Suprapubic skin (tissue), 4 donors: ENCODE data around the gene WDR91. TPM values are rescaled to one million over a fixed set of nuclear protein-coding genes. Genes with fewer than 3 reads are reported as not detected.
"Not testable (repeated sequence)": the region's sequence is repeated elsewhere in the genome, so short reads cannot be mapped to it uniquely, and the experiment has no call there.

Experiments
- DNase-seq, 2 donors: peaks; one replicate each; pipeline ENCODE4 v3.0.0-alpha.2; 2019; ENCODE audit warnings: low spot score in 2 of 2
- H3K27ac ChIP-seq: fragments of 200-600 bp; sonication (generic); one replicate; pipeline ENCODE4 v1.5.1; 2019
- H3K27me3 ChIP-seq: fragments of 200-600 bp; sonication (generic); one replicate; pipeline ENCODE4 v1.5.1; 2019
- H3K36me3 ChIP-seq: fragments of 200-600 bp; sonication (generic); one replicate; pipeline ENCODE4 v1.5.1; 2019
- H3K4me1 ChIP-seq: fragments of 200-600 bp; sonication (generic); one replicate; pipeline ENCODE4 v1.5.1; 2019
- H3K4me3 ChIP-seq: fragments of 200-600 bp; sonication (generic); one replicate; pipeline ENCODE4 v1.5.1; 2019; ENCODE audit warnings: mild to moderate bottlenecking
- H3K9me3 ChIP-seq: fragments of 200-600 bp; sonication (generic); one replicate; pipeline ENCODE4 v1.5.1; 2019
- EP300 ChIP-seq: sonication (generic); formaldehyde crosslinking; IDR thresholded peaks from one replicate; pipeline ENCODE4 v1.6.1; 2017; ENCODE audit warnings: antibody characterized with exemption
- POLR2A ChIP-seq, 2 donors: fragments of 450-650 bp; IDR thresholded peaks; one replicate each; pipeline ENCODE4 v1.6.1; 2017; ENCODE audit warnings: antibody characterized with exemption in 2 of 2, mild to moderate bottlenecking in 2 of 2, moderate library complexity in 2 of 2
- POLR2AphosphoS5 ChIP-seq, 3 donors: sonication (generic); formaldehyde crosslinking; IDR thresholded peaks; one replicate each; pipeline ENCODE4 v1.6.1; 2017; ENCODE audit warnings: antibody characterized with exemption in 3 of 3
- WGBS: methylation state at CpG from one replicate; pipeline ENCODE4 v1.1.5; 2018; 5-methylcytosine and 5-hydroxymethylcytosine counted together
- total RNA-seq, 4 donors: library from RNA; depleted of rRNA; stranded (reverse); fragments of >200 nt; gene quantifications; one replicate each; pipeline ENCODE4 v1.1.0, GENCODE V29; 2016
- TF ChIP-seq, protein P1 (sequence below), 2 donors: fragments of 200-600 bp in 1 of 2; fragments of 450-650 bp in 1 of 2; sonication (generic) in 1 of 2; IDR thresholded peaks; one replicate each; pipeline ENCODE4 v1.5.1; 2016 to 2019; ENCODE audit warnings: antibody characterized with exemption in 2 of 2, mild to moderate bottlenecking in 1 of 2, moderate library complexity in 1 of 2

The WDR91 gene
- total RNA-seq, 4 donors from 2014 or later, result 18.1 to 38.9 (median 29.4) TPM

GRCh38 chr7:135238112-135238744 lies 26.9 kb upstream of the WDR91 start:
- no peak for DNase-seq
- H3K9me3 ChIP-seq, result no peaks in the 10 kb centered on the region
- H3K27ac ChIP-seq, result no peak overlapping the region
- TF ChIP-seq POLR2A (IDR thresholded peaks at IDR 0.05) (no peak), POLR2AphosphoS5 (IDR thresholded peaks at IDR 0.05) (no peak), EP300 (no peak)
- TF ChIP-seq, protein P1, sequence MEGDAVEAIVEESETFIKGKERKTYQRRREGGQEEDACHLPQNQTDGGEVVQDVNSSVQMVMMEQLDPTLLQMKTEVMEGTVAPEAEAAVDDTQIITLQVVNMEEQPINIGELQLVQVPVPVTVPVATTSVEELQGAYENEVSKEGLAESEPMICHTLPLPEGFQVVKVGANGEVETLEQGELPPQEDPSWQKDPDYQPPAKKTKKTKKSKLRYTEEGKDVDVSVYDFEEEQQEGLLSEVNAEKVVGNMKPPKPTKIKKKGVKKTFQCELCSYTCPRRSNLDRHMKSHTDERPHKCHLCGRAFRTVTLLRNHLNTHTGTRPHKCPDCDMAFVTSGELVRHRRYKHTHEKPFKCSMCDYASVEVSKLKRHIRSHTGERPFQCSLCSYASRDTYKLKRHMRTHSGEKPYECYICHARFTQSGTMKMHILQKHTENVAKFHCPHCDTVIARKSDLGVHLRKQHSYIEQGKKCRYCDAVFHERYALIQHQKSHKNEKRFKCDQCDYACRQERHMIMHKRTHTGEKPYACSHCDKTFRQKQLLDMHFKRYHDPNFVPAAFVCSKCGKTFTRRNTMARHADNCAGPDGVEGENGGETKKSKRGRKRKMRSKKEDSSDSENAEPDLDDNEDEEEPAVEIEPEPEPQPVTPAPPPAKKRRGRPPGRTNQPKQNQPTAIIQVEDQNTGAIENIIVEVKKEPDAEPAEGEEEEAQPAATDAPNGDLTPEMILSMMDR (IDR thresholded peaks at IDR 0.05), result no peak
- H3K27me3 ChIP-seq, result no peaks in the 10 kb centered on the region
- 84% methylated on average over 10 of the region's 11 CpGs for WGBS
- H3K4me3 ChIP-seq, result no peak overlapping the region
- H3K36me3 ChIP-seq, result no peaks in the 10 kb centered on the region
- no peaks in the 10 kb centered on the region for H3K4me1 ChIP-seq

GRCh38 chr7:135236727-135237126 lies 25.4 kb upstream of the WDR91 start:
- DNase-seq, result no peak
- no peak for TF ChIP-seq POLR2A (IDR thresholded peaks at IDR 0.05)

GRCh38 chr7:135235841-135236240 lies 24.5 kb upstream of the WDR91 start:
- 94% methylated on average over 5 of the region's 5 CpGs for WGBS

More at GRCh38 chr7:135236727-135237126, 25.4 kb upstream of the WDR91 start:
- Histone ChIP-seq H3K27me3 (no peaks in the 10 kb centered on the region), H3K9me3 (no peaks in the 10 kb centered on the region), H3K4me3 (no peak overlapping the region), H3K36me3 (no peaks in the 10 kb centered on the region), H3K4me1 (no peaks in the 10 kb centered on the region), H3K27ac (no peak overlapping the region)
- 73% methylated on average over 2 of the region's 2 CpGs for WGBS

GRCh38 chr7:135234727-135235126 lies 23.4 kb upstream of the WDR91 start:
- Histone ChIP-seq H3K4me1 (no peaks in the 10 kb centered on the region), H3K36me3 (no peaks in the 10 kb centered on the region), H3K9me3 (no peaks in the 10 kb centered on the region), H3K27me3 (no peaks in the 10 kb centered on the region), H3K27ac (no peak overlapping the region), H3K4me3 (no peak overlapping the region)
- no peak for TF ChIP-seq EP300
- no peak for TF ChIP-seq POLR2A (IDR thresholded peaks at IDR 0.05)
- no peak for TF ChIP-seq POLR2AphosphoS5 (IDR thresholded peaks at IDR 0.05)
- TF ChIP-seq, protein P1 (IDR thresholded peaks at IDR 0.05), result no peak
- DNase-seq, result no peak
- WGBS, result 68% methylated on average over 4 of the region's 4 CpGs

More at GRCh38 chr7:135235841-135236240, 24.5 kb upstream of the WDR91 start:
- H3K36me3 ChIP-seq, result no peaks in the 10 kb centered on the region
- H3K27me3 ChIP-seq, result no peaks in the 10 kb centered on the region
- H3K27ac ChIP-seq, result no peak overlapping the region
- H3K4me3 ChIP-seq, result no peak overlapping the region
- TF ChIP-seq POLR2A (IDR thresholded peaks at IDR 0.05) (no peak), EP300 (no peak), POLR2AphosphoS5 (IDR thresholded peaks at IDR 0.05) (no peak)
- TF ChIP-seq, protein P1 (IDR thresholded peaks at IDR 0.05), result no peak
- DNase-seq, result no peak
- H3K9me3 ChIP-seq, result no peaks in the 10 kb centered on the region
- no peaks in the 10 kb centered on the region for H3K4me1 ChIP-seq

- not testable (repeated sequence) for H3K27ac ChIP-seq, H3K4me1 ChIP-seq, H3K36me3 ChIP-seq, DNase-seq, H3K27me3 ChIP-seq, H3K4me3 ChIP-seq, H3K9me3 ChIP-seq
- 92% methylated on average over 14 of the region's 14 CpGs for WGBS
Measured at GRCh38 chr7:135234095-135234494, 22.8 kb upstream of the WDR91 start.

DNA sequence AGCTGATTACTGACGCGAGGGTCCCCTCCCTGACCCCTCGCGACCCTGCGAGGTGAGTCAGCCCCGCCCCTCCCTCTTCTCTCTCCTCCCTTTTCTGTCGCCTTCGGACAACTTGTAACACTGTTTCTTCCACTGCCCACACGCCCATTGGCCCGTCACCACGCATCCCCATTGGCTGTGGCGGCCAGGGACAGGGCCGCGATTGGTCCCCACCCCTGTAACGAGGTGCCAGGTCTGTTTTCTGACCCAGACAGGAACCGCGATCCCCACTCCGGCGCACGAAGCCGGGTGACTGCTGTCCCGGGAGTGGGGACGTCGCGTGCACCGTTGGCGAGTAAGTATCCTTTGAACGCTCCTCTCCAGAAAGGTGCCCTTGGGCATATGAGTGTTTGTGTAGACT lies 22.2 kb upstream of the WDR91 start, which contains the start of gene STRA8:
Gene STRA8 (plus strand): TSS at position 269 of the 400 bp plus-strand sequence. CDS start 6,687 bp downstream, outside the sequence.
- Histone ChIP-seq H3K9me3 (no peaks in the 10 kb centered on the region), H3K27me3 (no peaks in the 10 kb centered on the region), H3K27ac (no peak within 1 kb of the TSS), H3K4me1 (no peaks in the 10 kb centered on the region), H3K36me3 (no peaks in the 10 kb centered on the region), H3K4me3 (no peak within 1 kb of the TSS)
- 95% methylated on average over 28 of the region's 28 CpGs for WGBS
- no peak for DNase-seq
- TF ChIP-seq POLR2AphosphoS5 (IDR thresholded peaks at IDR 0.05) (no peak), POLR2A (IDR thresholded peaks at IDR 0.05) (no peak), EP300 (no peak)
- TF ChIP-seq, protein P1 (IDR thresholded peaks at IDR 0.05), result no peak
